ENCODE measurements around the gene MPND. TPM values are rescaled to one million over a fixed set of nuclear protein-coding genes. Genes with fewer than 3 reads are reported as not detected.

MPND gene
- total and polyA plus RNA-seq, 2 of the 13 experiments (the other 11 are each of a cell fraction or from before 2014, with no cell fraction given) = 10.8 to 15.8 TPM

DNA sequence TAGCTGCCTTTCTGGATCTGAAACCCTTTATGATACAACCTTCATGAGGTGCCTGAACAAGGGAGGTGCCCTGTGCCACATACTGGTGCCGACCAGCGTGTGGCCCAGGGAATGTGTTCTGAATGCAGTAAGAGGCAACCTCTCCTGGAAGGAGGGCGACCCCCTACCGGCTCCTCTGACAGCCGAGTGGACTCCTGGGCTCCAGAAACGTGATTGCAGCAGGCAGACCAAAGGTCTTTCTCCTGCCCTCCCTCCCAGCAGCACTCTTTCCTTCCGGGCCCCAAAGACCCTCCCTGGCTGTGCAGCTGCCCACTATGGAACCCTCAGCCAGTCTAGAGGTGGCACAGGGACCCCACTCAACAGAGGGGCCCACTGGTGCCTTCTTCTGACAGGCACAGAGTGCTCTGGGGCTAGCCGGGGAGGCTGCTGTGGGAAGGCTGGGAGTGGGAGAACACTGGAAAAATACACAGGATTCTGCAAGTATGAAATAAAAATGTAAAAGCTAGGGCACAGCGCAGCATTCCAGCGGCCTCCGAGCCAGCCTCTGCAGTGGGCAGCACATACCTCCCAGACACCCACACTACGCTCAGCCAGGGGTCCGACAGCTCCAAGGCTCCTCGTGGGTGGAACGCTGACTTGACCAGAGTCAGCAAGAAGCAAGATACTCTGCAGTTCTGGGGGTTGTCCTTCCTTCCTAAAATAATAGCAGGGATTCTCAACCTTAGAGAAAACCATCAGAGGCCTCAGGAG lies 42.1 kb downstream of the MPND start (continued):
- TF ChIP-seq ZBTB10 (CRISPR knock-in tag; IDR thresholded peaks at IDR 0.05; ENCODE audit: borderline replicate concordance) (no peak), ZNF337 (CRISPR knock-in tag; IDR thresholded peaks at IDR 0.05; ENCODE audit: borderline replicate concordance, low read depth) (no peak), PPARG (CRISPR knock-in tag; conservative IDR thresholded peaks at IDR 0.05) (no peak), ZNF577 (CRISPR knock-in tag; IDR thresholded peaks at IDR 0.05; ENCODE audit: borderline replicate concordance, low read depth) (no peak), SOX5 (CRISPR knock-in tag; IDR thresholded peaks at IDR 0.05; ENCODE audit: borderline replicate concordance) (0 out of 2 replicates have a peak, but pooled peaks have one; percentile 15), ZNF766 (CRISPR knock-in tag; IDR thresholded peaks at IDR 0.05; ENCODE audit: borderline replicate concordance) (no peak), MED13 (CRISPR knock-in tag; IDR thresholded peaks at IDR 0.05) (no peak), ADNP (CRISPR knock-in tag; IDR thresholded peaks at IDR 0.05) (no peak), REXO4 (CRISPR knock-in tag; IDR thresholded peaks at IDR 0.05; ENCODE audit: borderline replicate concordance) (no peak), ZSCAN25 (CRISPR knock-in tag; IDR thresholded peaks at IDR 0.05) (0 out of 2 replicates have a peak, but pooled peaks have one; percentile 55), NFKBIZ (CRISPR knock-in tag; IDR thresholded peaks at IDR 0.05) (no peak), MAZ (IDR thresholded peaks at IDR 0.05; ENCODE audit: borderline replicate concordance, low read depth, low read length) (no peak), MAZ (CRISPR knock-in tag; IDR thresholded peaks at IDR 0.05; ENCODE audit: low read depth) (0 out of 2 replicates have a peak, but pooled peaks have one; percentile 40), NFYB (CRISPR knock-in tag; IDR thresholded peaks at IDR 0.05) (no peak), ASH2L (IDR thresholded peaks at IDR 0.05; ENCODE audit: insufficient read length, low read depth, low read length) (no peak), FOXP4 (CRISPR knock-in tag; IDR thresholded peaks at IDR 0.05) (no peak)
- TF ChIP-seq, protein P1, sequence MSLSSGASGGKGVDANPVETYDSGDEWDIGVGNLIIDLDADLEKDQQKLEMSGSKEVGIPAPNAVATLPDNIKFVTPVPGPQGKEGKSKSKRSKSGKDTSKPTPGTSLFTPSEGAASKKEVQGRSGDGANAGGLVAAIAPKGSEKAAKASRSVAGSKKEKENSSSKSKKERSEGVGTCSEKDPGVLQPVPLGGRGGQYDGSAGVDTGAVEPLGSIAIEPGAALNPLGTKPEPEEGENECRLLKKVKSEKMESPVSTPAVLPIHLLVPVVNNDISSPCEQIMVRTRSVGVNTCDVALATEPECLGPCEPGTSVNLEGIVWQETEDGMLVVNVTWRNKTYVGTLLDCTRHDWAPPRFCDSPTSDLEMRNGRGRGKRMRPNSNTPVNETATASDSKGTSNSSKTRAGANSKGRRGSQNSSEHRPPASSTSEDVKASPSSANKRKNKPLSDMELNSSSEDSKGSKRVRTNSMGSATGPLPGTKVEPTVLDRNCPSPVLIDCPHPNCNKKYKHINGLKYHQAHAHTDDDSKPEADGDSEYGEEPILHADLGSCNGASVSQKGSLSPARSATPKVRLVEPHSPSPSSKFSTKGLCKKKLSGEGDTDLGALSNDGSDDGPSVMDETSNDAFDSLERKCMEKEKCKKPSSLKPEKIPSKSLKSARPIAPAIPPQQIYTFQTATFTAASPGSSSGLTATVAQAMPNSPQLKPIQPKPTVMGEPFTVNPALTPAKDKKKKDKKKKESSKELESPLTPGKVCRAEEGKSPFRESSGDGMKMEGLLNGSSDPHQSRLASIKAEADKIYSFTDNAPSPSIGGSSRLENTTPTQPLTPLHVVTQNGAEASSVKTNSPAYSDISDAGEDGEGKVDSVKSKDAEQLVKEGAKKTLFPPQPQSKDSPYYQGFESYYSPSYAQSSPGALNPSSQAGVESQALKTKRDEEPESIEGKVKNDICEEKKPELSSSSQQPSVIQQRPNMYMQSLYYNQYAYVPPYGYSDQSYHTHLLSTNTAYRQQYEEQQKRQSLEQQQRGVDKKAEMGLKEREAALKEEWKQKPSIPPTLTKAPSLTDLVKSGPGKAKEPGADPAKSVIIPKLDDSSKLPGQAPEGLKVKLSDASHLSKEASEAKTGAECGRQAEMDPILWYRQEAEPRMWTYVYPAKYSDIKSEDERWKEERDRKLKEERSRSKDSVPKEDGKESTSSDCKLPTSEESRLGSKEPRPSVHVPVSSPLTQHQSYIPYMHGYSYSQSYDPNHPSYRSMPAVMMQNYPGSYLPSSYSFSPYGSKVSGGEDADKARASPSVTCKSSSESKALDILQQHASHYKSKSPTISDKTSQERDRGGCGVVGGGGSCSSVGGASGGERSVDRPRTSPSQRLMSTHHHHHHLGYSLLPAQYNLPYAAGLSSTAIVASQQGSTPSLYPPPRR (CRISPR knock-in tag; IDR thresholded peaks at IDR 0.05; ENCODE audit: borderline replicate concordance) = no peak
- TF ChIP-seq, protein P2, sequence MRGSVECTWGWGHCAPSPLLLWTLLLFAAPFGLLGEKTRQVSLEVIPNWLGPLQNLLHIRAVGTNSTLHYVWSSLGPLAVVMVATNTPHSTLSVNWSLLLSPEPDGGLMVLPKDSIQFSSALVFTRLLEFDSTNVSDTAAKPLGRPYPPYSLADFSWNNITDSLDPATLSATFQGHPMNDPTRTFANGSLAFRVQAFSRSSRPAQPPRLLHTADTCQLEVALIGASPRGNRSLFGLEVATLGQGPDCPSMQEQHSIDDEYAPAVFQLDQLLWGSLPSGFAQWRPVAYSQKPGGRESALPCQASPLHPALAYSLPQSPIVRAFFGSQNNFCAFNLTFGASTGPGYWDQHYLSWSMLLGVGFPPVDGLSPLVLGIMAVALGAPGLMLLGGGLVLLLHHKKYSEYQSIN (CRISPR knock-in tag; IDR thresholded peaks at IDR 0.05; ENCODE audit: borderline replicate concordance) = no peak

Measured in HepG2 (cell line).